HG02970 (cell line): ENCODE data around the gene ANKRD9.
"Not testable (repeated sequence)": the region's sequence is repeated elsewhere in the genome, so short reads cannot be mapped to it uniquely, and the experiment has no call there.

Experiments used
- ATAC-seq: cut with Tn5 transposase; IDR thresholded peaks from one replicate; pipeline ENCODE4 v1.9.1; 2021; ENCODE audit warnings: mild to moderate bottlenecking, moderate library complexity, moderate number of reproducible peaks; ENCODE audit not compliant: unreplicated experiment, low FRiP score

The ANKRD9 gene

GRCh38 chr14:102509746-102510615 lies at the start of gene ANKRD9:
Gene ANKRD9, minus strand, starts transcription at chr14:102509776. Its CDS starts 1,887 bp downstream, at chr14:102507889.
- ATAC-seq = peak; percentile 69

- no peak for ATAC-seq
Measured at GRCh38 chr14:102558556-102558955, 49.0 kb upstream of the ANKRD9 start.

- ATAC-seq = no peak
Measured at GRCh38 chr14:102557434-102558226, 48.1 kb upstream of the ANKRD9 start.

GRCh38 chr14:102556098-102556677 lies 46.6 kb upstream of the ANKRD9 start:
- no peak for ATAC-seq

- no peak for ATAC-seq
Measured at GRCh38 chr14:102554821-102555819, 45.5 kb upstream of the ANKRD9 start.

- ATAC-seq = no peak
Measured at GRCh38 chr14:102551995-102552705, 42.6 kb upstream of the ANKRD9 start.

- not testable (repeated sequence) for ATAC-seq
Measured at GRCh38 chr14:102550927-102551401, 41.4 kb upstream of the ANKRD9 start.

- no peak for ATAC-seq
Measured at GRCh38 chr14:102548616-102549240, 39.2 kb upstream of the ANKRD9 start.

GRCh38 chr14:102545461-102546265 lies 36.1 kb upstream of the ANKRD9 start:
- no peak for ATAC-seq

GRCh38 chr14:102544747-102545460 lies 35.3 kb upstream of the ANKRD9 start:
- no peak for ATAC-seq

- no peak for ATAC-seq
Measured at GRCh38 chr14:102544046-102544746, 34.6 kb upstream of the ANKRD9 start.

- no peak for ATAC-seq
Measured at GRCh38 chr14:102541771-102542170, 32.2 kb upstream of the ANKRD9 start.

GRCh38 chr14:102541029-102541491 lies 31.5 kb upstream of the ANKRD9 start:
- ATAC-seq = not testable (repeated sequence)

GRCh38 chr14:102540315-102541028 lies 30.9 kb upstream of the ANKRD9 start:
- ATAC-seq = no peak

- no peak for ATAC-seq
Measured at GRCh38 chr14:102539544-102540314, 30.2 kb upstream of the ANKRD9 start.
